IPS DF 4.7 (cell line): ENCODE measurements around the gene BLOC1S4.
"Not testable (repeated sequence)": the region's sequence is repeated elsewhere in the genome, so short reads cannot be mapped to it uniquely, and the experiment has no call there.

ENCODE experiments used
- DNase-seq: peaks from one replicate; pipeline ENCODE4 v3.0.0-alpha.2; 2013; ENCODE audit warnings: low spot score; ENCODE audit errors: extremely low read depth

BLOC1S4 gene

DNA sequence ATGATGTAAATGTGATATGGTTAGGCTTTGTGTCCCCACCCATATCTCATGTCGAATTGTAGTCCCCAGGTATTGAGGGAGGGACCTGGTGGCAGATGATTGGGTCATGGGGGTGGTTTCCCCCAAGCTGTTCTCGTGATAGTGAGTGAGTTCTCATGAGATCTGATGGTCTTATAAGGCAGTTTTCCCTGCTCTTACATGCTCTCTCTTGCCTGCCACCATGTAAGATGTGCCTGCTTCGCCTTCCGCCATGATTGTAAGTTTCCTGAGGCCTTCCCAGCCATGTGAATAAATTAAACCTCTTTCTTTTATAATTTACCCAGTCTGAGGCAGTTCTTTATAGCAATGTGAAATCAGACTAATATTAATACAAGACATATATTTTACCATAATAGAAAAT, 23.9 kb downstream of the BLOC1S4 start:
- no peak for DNase-seq

DNA sequence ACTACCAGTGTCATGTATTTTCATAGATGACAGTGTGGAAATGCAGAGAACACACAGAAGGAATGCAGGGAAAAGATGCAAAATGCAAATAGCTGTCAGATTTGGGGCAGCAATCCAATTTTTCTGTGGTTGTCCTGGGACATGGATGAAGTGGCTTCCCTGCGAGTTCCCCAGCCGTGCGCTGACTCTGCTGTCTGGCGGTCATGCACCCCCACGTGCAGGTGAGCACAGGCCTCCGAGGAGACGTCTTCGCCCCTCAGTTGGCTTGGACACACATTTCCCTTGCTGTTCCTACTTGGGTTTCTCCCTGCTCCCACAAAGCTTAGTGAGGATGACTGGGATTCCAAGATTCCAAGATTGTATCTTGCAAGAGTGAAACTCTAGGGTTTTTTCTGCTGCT, 24.4 kb downstream of the BLOC1S4 start:
- DNase-seq, result no peak

DNA sequence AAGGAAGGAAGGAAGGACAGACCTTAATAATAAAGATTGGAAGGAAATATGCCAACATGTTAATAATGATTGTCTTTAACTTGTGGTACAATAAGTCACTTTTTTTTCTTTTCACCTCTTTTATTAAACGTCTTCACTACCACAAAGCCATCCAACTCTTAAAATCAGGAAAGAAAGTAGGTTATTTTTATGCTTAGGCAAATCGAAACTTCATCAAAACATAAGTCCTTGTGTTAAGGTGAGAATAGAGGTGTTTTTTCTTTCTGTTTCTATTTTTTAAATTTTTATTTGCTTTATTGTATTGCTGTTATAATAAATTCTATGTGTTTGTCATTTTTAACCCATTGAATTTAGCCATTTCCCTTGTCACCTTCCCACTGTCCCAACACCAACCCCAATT, 26.5 kb downstream of the BLOC1S4 start:
- DNase-seq, result no peak

DNA sequence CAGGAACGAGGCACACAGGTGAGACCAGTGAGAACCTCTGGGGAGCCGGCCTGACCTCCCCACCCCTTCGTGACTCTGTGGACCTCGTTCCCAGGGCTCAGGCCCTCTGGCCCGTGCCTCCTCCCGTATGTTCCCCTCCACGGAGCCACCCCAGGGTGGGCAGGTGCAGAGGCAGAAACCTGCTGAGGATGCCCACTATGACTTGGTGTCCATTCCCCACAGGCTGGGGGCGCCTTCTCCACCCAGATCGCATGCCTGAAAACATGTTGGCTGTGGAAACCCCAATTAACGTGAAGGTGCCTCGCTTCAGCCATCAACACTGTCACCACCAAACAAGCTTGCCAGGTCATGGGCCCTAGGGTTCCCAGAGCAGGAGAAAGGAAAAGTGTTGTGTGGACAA, 27.0 kb downstream of the BLOC1S4 start:
- DNase-seq, result no peak

- DNase-seq, result no peak
Observed at GRCh38 chr4:6746721-6747293, 30.8 kb downstream of the BLOC1S4 start.

DNA sequence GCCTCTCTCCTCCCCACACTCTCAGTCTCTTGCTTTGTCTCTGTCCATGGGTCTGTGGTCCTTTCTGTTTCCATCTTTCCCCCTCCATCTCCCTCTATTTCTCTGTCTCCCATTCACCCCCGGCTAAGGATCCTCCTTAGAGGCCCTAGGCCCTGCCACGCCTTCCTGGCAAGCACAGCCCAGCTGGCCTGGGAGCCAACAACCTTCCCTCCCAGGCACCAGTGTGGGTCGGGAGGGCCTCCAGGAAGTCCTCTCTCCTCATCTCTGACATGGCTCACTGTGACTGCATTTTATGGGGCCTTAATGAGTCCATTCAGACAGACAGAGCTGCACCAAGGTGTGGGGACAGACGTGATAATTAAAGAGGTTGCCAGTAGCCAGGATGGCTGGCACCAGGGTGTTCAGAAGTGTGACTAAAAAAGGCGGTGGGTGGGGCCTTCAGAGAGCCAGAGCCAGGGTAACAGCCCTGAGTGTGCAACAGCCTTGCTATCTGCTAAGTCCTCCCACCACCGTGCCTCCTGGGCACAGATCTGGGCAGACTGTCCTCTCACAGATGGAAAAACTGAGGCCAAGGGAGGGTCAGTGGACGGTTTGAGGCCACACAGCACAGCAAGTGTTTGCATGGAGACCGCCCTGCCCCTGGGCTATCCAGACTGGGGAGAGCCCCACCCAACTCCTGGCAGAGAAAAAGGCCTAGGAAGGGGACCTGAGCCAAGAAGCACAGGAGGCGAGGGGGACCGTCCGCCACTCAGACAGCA, 31.5 kb downstream of the BLOC1S4 start:
- no peak for DNase-seq

GRCh38 chr4:6748286-6748685, 32.3 kb downstream of the BLOC1S4 start:
- DNase-seq, result no peak

- no peak for DNase-seq
Observed at GRCh38 chr4:6749340-6750171, 33.6 kb downstream of the BLOC1S4 start.

GRCh38 chr4:6750286-6751221, 34.6 kb downstream of the BLOC1S4 start:
- no peak for DNase-seq

- no peak for DNase-seq
Observed at GRCh38 chr4:6751611-6752485, 35.9 kb downstream of the BLOC1S4 start.

DNA sequence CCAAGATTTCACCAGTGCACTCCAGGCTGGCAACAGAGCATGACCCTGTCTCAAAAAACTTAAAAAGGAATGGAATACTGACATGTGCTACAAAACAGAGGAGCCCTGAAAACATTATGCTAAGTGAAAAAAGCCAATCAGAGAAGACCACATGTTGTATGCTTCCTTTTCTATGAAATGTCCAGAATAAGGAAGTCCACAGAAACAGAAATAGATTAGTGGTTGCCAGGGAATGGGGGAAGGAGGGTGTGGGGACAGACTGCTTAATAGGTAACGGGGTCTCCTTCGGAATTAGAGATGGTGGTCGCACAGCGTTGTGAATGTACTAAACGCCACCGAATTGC, 36.5 kb downstream of the BLOC1S4 start:
- DNase-seq, result no peak

DNA sequence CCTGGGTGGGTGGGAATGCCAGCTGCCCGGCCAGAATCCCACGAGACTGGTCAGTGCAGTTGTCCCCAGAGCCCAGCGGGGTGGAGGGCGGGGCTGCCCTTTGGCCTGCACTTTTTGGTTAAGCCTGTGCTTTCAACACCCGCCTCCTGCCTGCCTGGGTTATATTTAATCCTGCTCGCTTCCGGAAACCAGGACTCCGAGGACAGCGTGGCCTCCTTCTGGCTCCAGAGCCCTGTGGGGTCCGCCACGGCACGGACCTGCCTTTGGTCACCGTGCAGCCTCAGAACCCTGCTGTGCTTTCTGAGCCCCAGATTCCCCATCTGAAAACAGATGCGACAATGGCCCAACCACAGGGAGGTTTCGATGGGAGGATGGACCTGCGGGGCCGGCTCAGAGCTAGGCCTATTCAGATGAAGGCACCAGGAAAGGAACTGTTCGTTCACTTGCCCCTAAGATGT, 37.2 kb downstream of the BLOC1S4 start:
- DNase-seq, result no peak

- no peak for DNase-seq
Observed at GRCh38 chr4:6753891-6754290, 37.9 kb downstream of the BLOC1S4 start.

DNA sequence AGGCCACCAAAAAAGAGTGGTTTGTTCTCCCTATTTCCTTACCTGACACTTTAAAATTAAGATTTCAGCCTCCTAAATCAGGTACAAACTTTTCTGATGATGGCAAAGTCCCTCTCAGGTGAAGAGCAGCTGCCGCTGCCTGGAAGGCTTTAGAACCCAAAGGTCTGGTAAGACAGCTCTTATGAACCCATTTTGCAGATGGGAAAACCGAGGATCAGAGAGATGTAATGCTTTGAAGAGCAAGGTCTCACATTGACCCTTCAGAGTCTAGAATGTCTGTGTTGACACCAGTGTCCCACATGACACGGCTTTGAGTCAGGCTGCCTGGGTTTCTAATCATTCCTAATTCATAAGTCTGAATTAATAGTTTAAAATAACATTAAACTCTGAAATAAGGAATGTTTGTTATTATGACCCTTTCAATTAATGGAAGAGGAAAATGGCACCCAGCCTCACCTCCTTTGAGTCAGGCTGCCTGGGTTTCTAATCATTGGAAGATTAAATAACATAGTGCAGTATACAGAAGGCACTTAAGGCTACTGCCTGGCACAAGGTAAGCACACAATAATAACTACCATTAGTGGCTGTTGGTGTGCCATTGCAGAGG, 38.6 kb downstream of the BLOC1S4 start:
- no peak for DNase-seq

- DNase-seq, result no peak
Observed at GRCh38 chr4:6755088-6755753, 39.2 kb downstream of the BLOC1S4 start.

GRCh38 chr4:6756345-6756744, 40.4 kb downstream of the BLOC1S4 start:
- DNase-seq, result not testable (repeated sequence)

DNA sequence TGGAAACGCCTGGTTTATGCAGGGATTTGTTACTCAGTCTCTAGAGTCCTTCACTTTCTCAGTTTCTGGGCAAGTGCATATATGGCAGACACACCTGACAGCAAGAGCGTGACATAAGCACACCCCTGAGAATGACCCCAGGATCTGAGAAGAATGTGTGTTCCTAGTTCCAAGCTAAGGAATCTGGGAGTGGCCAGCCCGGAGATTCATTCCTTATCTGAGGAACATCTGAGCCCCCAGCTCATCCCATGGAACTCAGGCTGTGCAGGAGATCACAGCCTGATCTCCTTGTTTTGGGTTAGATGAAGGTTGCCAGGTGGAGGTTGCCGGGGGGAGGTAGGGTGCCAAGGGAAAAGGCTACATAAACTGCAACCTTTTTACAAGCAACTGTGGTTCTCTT, 42.8 kb downstream of the BLOC1S4 start:
- DNase-seq, result no peak

- no peak for DNase-seq
Observed at GRCh38 chr4:6760865-6761264, 44.9 kb downstream of the BLOC1S4 start.
